GM12878 (cell line): Measurements from ENCODE around the gene EGFR. TPM values are rescaled to one million over a fixed set of nuclear protein-coding genes. Genes with fewer than 3 reads are reported as not detected.

Experiments used
- ATAC-seq: fragments of 200-7000 bp; cut with Tn5 transposase; 3 replicates; pipeline ENCODE4 v1.9.1; 2020; ENCODE audit warnings: mild to moderate bottlenecking, moderate library complexity
- BruUV-seq: library from RNA; stranded (reverse); fragments of 400-500 nt; replicated peaks from 2 replicates; lab custom pipeline; 2021; lab: Mats Ljungman, UMichigan
- CTCF ChIA-PET: fragments of 300-600 bp; sonication (Branson Sonifier 250); formaldehyde crosslinking; extraction: SDS; loops from one replicate; lab custom pipeline; 2021; ENCODE audit warnings: inconsistent platforms; lab: Yijun Ruan, JAX
- POLR2A ChIA-PET: fragments of 350-600 bp; formaldehyde crosslinking; extraction: SDS; loops from one replicate; lab custom pipeline; 2021; ENCODE audit warnings: inconsistent platforms; lab: Charles Lee
- RAD21 ChIA-PET: fragments of 300-600 bp; sonication (Branson Sonifier 250); formaldehyde crosslinking; loops from one replicate; lab custom pipeline; 2023; ENCODE audit warnings: antibody characterized with exemption; ENCODE audit not compliant: unreplicated experiment; lab: Charles Lee
- SMC1A ChIA-PET: fragments of 300-600 bp; sonication (Branson Sonifier 250); formaldehyde crosslinking; loops from one replicate; lab custom pipeline; 2023; ENCODE audit not compliant: unreplicated experiment, uncharacterized antibody; lab: Charles Lee
- DNase-seq: peaks from one replicate; pipeline ENCODE4 v3.0.0-alpha.2; 2011; ENCODE audit warnings: low read depth, low spot score
- FAIRE-seq: peaks from 3 replicates; lab custom pipeline; 2011; peaks lifted over from hg19 to GRCh38; lab: Jason Lieb, UNC
- H2AFZ ChIP-seq: 2 replicates; pipeline ENCODE4 v1.6.0; 2011; ENCODE audit warnings: low read depth, low read length, control low read depth; ENCODE audit not compliant: control insufficient read depth
- H3K27ac ChIP-seq: 2 replicates; pipeline ENCODE4 v1.5.1; 2011; ENCODE audit warnings: control low read depth; ENCODE audit not compliant: control insufficient read depth, insufficient read depth
- H3K27me3 ChIP-seq, 2 experiments: replicated peaks in 1 of 2; 2 replicates each; pipeline versions ENCODE4 v1.6.0 to v1.6.1; 2011; ENCODE audit warnings: low read length in 1 of 2; ENCODE audit not compliant: control insufficient read depth in 2 of 2, insufficient read depth in 2 of 2
- H3K36me3 ChIP-seq, 2 experiments: 2 replicates each; pipeline ENCODE4 v1.5.1; 2011; ENCODE audit warnings: low read length in 1 of 2; ENCODE audit not compliant: control insufficient read depth in 2 of 2, insufficient read depth in 2 of 2
- H3K4me1 ChIP-seq: 2 replicates; pipeline ENCODE4 v1.6.1; 2011; ENCODE audit warnings: mild to moderate bottlenecking, low read length, moderate library complexity, mixed read lengths; ENCODE audit not compliant: control insufficient read depth, insufficient read depth
- H3K4me2 ChIP-seq: 2 replicates; pipeline ENCODE4 v1.6.0; 2011; ENCODE audit warnings: control low read depth; ENCODE audit not compliant: control insufficient read depth, insufficient read depth
- H3K4me3 ChIP-seq: fragments of 200-600 bp; sonication (generic); 2 replicates; pipeline ENCODE4 v1.5.1; 2016
- H3K79me2 ChIP-seq: 2 replicates; pipeline ENCODE4 v1.6.0; 2011; ENCODE audit warnings: low read length; ENCODE audit not compliant: control insufficient read depth, insufficient read depth
- H3K9ac ChIP-seq: 2 replicates; pipeline ENCODE4 v1.8.0; 2011; ENCODE audit warnings: low read length, control low read depth, mixed read lengths; ENCODE audit not compliant: control insufficient read depth, insufficient read depth
- H3K9me3 ChIP-seq: replicated peaks from 3 replicates; pipeline ENCODE4 v1.5.1; 2011; ENCODE audit warnings: mild to moderate bottlenecking, low read length; ENCODE audit not compliant: control insufficient read depth, insufficient read depth
- H4K20me1 ChIP-seq: 2 replicates; pipeline ENCODE4 v1.6.0; 2011; ENCODE audit not compliant: control insufficient read depth, insufficient read depth
- BCL3 ChIP-seq: IDR thresholded peaks from 2 replicates; pipeline ENCODE4 v1.6.1; 2011; ENCODE audit warnings: borderline replicate concordance, low read depth, mild to moderate bottlenecking, moderate library complexity, low read length; ENCODE audit not compliant: insufficient read depth, poor library complexity, severe bottlenecking
- CHD2 ChIP-seq: IDR thresholded peaks from 2 replicates; pipeline ENCODE4 v1.6.1; 2011; ENCODE audit warnings: low read depth, low read length, improper control_type of control experiment, borderline replicate concordance
- MEF2B ChIP-seq: fragments of 450-650 bp; IDR thresholded peaks from 2 replicates; pipeline ENCODE4 v1.6.1; 2018; ENCODE audit warnings: mild to moderate bottlenecking, moderate library complexity; ENCODE audit not compliant: partially characterized antibody, poor library complexity, severe bottlenecking
- NFYA ChIP-seq: IDR thresholded peaks from 2 replicates; pipeline ENCODE4 v1.6.1; 2011; ENCODE audit warnings: low read depth, mild to moderate bottlenecking, low read length, improper control_type of control experiment, borderline replicate concordance
- SREBF2 ChIP-seq: IDR thresholded peaks from 2 replicates; pipeline ENCODE4 v1.6.1; 2012; ENCODE audit warnings: mild to moderate bottlenecking, low read length
- ZNF384 ChIP-seq: IDR thresholded peaks from 2 replicates; pipeline ENCODE4 v1.6.1; 2012; ENCODE audit warnings: low read depth, mild to moderate bottlenecking, low read length, improper control_type of control experiment, borderline replicate concordance
- WGBS: methylation state at CpG from one replicate; pipeline ENCODE4 v1.1.6; 2016; ENCODE audit warnings: low lambda C conversion rate; ENCODE audit not compliant: insufficient replicate concordance, insufficient coverage; ENCODE audit errors: missing lambda C conversion rate; 5-methylcytosine and 5-hydroxymethylcytosine counted together
- in situ Hi-C: fragments of 300-500 bp; cut with MboI; formaldehyde crosslinking; loops from 9 replicates; pipeline ENCODE4 v1.14.3; 2018; ENCODE audit warnings: mixed read lengths
- intact Hi-C: fragments of 100-400 bp; cut with micrococcal nuclease; formaldehyde crosslinking; loops from one replicate; pipeline ENCODE4 v1.14.2; 2022; ENCODE audit not compliant: unreplicated experiment
- polyA plus RNA-seq, 11 experiments: library from polyadenylated mRNA; depleted of rRNA in 4 of 11; unstranded in 6 of 11; stranded (reverse) in 5 of 11; fragments of >200 nt; fragmentation: Nextera tagmentation in 4 of 11; fragmentation: Illumina TruSeq in 1 of 11; extraction: Ambion mirVana in 4 of 11; extraction: Trizol in 1 of 11; gene quantifications; 1 replicate in 1 of 11; 2 replicates in 10 of 11; pipeline versions ENCODE4 v1.2.1 to v1.2.3, GENCODE V29; 2011 to 2016; ENCODE audit warnings: inconsistent platforms in 2 of 11, missing spikeins in 2 of 11, low read depth in 1 of 11
- total RNA-seq, 4 experiments: library from RNA; depleted of rRNA in 3 of 4; stranded (reverse); fragments of >200 nt in 3 of 4; fragmentation: Illumina TruSeq in 1 of 4; extraction: Trizol in 1 of 4; gene quantifications; 2 replicates each; pipeline versions ENCODE4 v1.2.1 to v1.2.3, GENCODE V29; 2013 to 2021

EGFR gene
- total and polyA plus RNA-seq, 10 of the 15 experiments (the other 5 are each of a cell fraction or from before 2014, with no cell fraction given): 0.01 to 0.31 TPM; not detected in 8

- Histone ChIP-seq H3K9me3 (no peaks in the 10 kb centered on the region), H3K36me3 (no peaks in the 10 kb centered on the region), H3K9ac (no peak overlapping the region), H3K27ac (no peak overlapping the region), H3K4me3 (no peak overlapping the region), H3K79me2 (no peaks in the 10 kb centered on the region), H3K4me2 (no peak overlapping the region), H4K20me1 (no peaks in the 10 kb centered on the region), H3K27me3 (no peaks in the 10 kb centered on the region), H2AFZ (no peak overlapping the region), H3K4me1 (peaks cover 6% of the 10 kb centered on the region; the same call in 1 of the 2 replicates)
- RAD21 ChIA-PET: interaction anchor here (3.0 to 3.4 kb wide), 3 partner anchors 19 to 242 kb away, joined by 15 to 44 read pairs (median 16); no protein-coding TSS in a partner anchor
- POLR2A ChIA-PET: no interaction called here
- SMC1A ChIA-PET: interaction anchor here (4.6 kb wide), 1 partner anchor 19 kb away, joined by 53 read pairs; no protein-coding TSS in a partner anchor
- 74% methylated on average over 14 of the region's 14 CpGs for WGBS
- intact Hi-C loops (no loop called here), in situ Hi-C loops (no loop called here)
- DNase-seq: no peak
- no peak for FAIRE-seq
- no TSS peak for BruUV-seq
- ATAC-seq: no peak
- CTCF ChIA-PET: interaction anchor here (1.8 to 3.8 kb wide), 2 partner anchors 17 to 187 kb away, joined by 4 to 29 read pairs; no protein-coding TSS in a partner anchor
- TF ChIP-seq NFYA: no peak
- peak; percentile 94 for TF ChIP-seq BCL3
Measured at GRCh38 chr7:55067748-55068147, 48.9 kb downstream of the EGFR start.

- H3K9ac ChIP-seq: no peak overlapping the region
- H3K27ac ChIP-seq: no peak overlapping the region
- 53% methylated on average over 5 of the region's 5 CpGs for WGBS
- peaks cover 19% of the 10 kb centered on the region; the same call in 1 of the 2 replicates for H3K4me1 ChIP-seq
- no peak for FAIRE-seq
- TF ChIP-seq SREBF2 (no peak), MEF2B (no peak), ZNF384 (no peak), CHD2 (no peak)
- TF ChIP-seq, all 136 proteins: peak for 0
- BruUV-seq: no TSS peak
- intact Hi-C loops: no loop called here
- in situ Hi-C loops: no loop called here
- Histone ChIP-seq H3K36me3 (no peaks in the 10 kb centered on the region), H3K4me3 (no peak overlapping the region), H2AFZ (no peak overlapping the region), H3K9me3 (no peaks in the 10 kb centered on the region), H3K4me2 (no peak overlapping the region), H4K20me1 (no peaks in the 10 kb centered on the region), H3K79me2 (no peaks in the 10 kb centered on the region), H3K27me3 (no peaks in the 10 kb centered on the region)
- ChIA-PET POLR2A (interaction anchor here (2.5 kb wide), 1 partner anchor 17 kb away, joined by 12 read pairs; no protein-coding TSS in a partner anchor), SMC1A (interaction anchor here (1.2 to 7.8 kb wide), 2 partner anchors 16 to 186 kb away, joined by 3 to 99 read pairs; no protein-coding TSS in a partner anchor), CTCF (interaction anchor here (1.4 kb wide), 1 partner anchor 17 kb away, joined by 4 read pairs; no protein-coding TSS in a partner anchor), RAD21 (interaction anchor here (1.0 kb wide), 1 partner anchor 24 kb away, joined by 3 read pairs; no protein-coding TSS in a partner anchor)
- DNase-seq (no peak), ATAC-seq (no peak)
Measured at GRCh38 chr7:55069271-55069792, 50.5 kb downstream of the EGFR start.
